ENCODE measurements around the gene NAPEPLD. TPM values are rescaled to one million over a fixed set of nuclear protein-coding genes. Genes with fewer than 3 reads are reported as not detected.

Gene NAPEPLD
- total RNA-seq, 1 experiment from 2014 or later: 19.2 TPM

GRCh38 chr7:103142494-103142893 lies 6.4 kb downstream of the NAPEPLD start:
- Histone ChIP-seq H3K27ac (ENCODE audit: low read length) (no peak overlapping the region), H3K9me3 (ENCODE audit: control insufficient read depth, insufficient read depth, low read depth, low read length) (no peaks in the 10 kb centered on the region), H3K27me3 (ENCODE audit: control insufficient read depth, insufficient read depth, low read length) (no peaks in the 10 kb centered on the region), H3K36me3 (ENCODE audit: control insufficient read depth, insufficient read depth, low read length) (no peaks in the 10 kb centered on the region), H3K4me3 (ENCODE audit: low read depth in 2 of 2, low read length in 2 of 2) (no peak overlapping the region), H3K4me1 (ENCODE audit: control insufficient read depth, insufficient read depth, low read length) (peaks cover 20% of the 10 kb centered on the region)
- CTCF ChIA-PET: no interaction called here
- POLR2A ChIA-PET: no interaction called here
- TF ChIP-seq REST (IDR thresholded peaks at IDR 0.05; ENCODE audit: insufficient read depth in 1 of 2, low read depth in 2 of 2, low read length in 1 of 2) (no peak), CTCF (IDR thresholded peaks at IDR 0.05) (no peak), POLR2AphosphoS5 (IDR thresholded peaks at IDR 0.05; ENCODE audit: low read depth, low read length) (no peak), TCF7L2 (IDR thresholded peaks at IDR 0.05; ENCODE audit: low read depth, low read length) (no peak), SIN3A (IDR thresholded peaks at IDR 0.05; ENCODE audit: borderline replicate concordance, insufficient read depth, low read depth, low read length) (no peak)
- no peak for DNase-seq (ENCODE audit: low read depth, low spot score)
- BruUV-seq (replicated peaks): no TSS peak
- in situ Hi-C loops (cut with HindIII; ENCODE audit: low pct_unique_long_range_greater_than_20kb, low sequenced_read_pairs) (no loop called here), intact Hi-C loops (cut with micrococcal nuclease; ENCODE audit: unreplicated experiment) (no loop called here)
- no peak for ATAC-seq

GRCh38 chr7:103141753-103142404 lies 7.0 kb downstream of the NAPEPLD start:
- TF ChIP-seq TCF7L2 (IDR thresholded peaks at IDR 0.05; ENCODE audit: low read depth, low read length): peak; percentile 55; the same call in 1 of the 2 replicates
- TF ChIP-seq REST (IDR thresholded peaks at IDR 0.05; ENCODE audit: insufficient read depth in 1 of 2, low read depth in 2 of 2, low read length in 1 of 2): no peak
- no peak for TF ChIP-seq POLR2AphosphoS5 (IDR thresholded peaks at IDR 0.05; ENCODE audit: low read depth, low read length)
- Histone ChIP-seq H3K4me3 (ENCODE audit: low read depth in 2 of 2, low read length in 2 of 2) (no peak overlapping the region), H3K9me3 (ENCODE audit: control insufficient read depth, insufficient read depth, low read depth, low read length) (no peaks in the 10 kb centered on the region), H3K27me3 (ENCODE audit: control insufficient read depth, insufficient read depth, low read length) (no peaks in the 10 kb centered on the region), H3K4me1 (ENCODE audit: control insufficient read depth, insufficient read depth, low read length) (peaks cover 16% of the 10 kb centered on the region), H3K36me3 (ENCODE audit: control insufficient read depth, insufficient read depth, low read length) (no peaks in the 10 kb centered on the region), H3K27ac (ENCODE audit: low read length) (no peak overlapping the region)
- intact Hi-C loops (cut with micrococcal nuclease; ENCODE audit: unreplicated experiment) (no loop called here), in situ Hi-C loops (cut with HindIII; ENCODE audit: low pct_unique_long_range_greater_than_20kb, low sequenced_read_pairs) (no loop called here)
- DNase-seq (ENCODE audit: low read depth, low spot score): no peak
- ChIA-PET POLR2A (no interaction called here), CTCF (no interaction called here)
- ATAC-seq: no peak
- no TSS peak for BruUV-seq (replicated peaks)
